NCI-H2171 (cell line): ENCODE data around the gene POU5F1.
A peak's percentile ranks its signal among the peaks of the same experiment; 100 is the strongest.
"Not testable (repeated sequence)": the region's sequence is repeated elsewhere in the genome, so short reads cannot be mapped to it uniquely, and the experiment has no call there.

Experiments
- DNase-seq: peaks from one replicate; lab custom pipeline; 2025; lab: John Stamatoyannopoulos, UW

POU5F1 gene

DNA sequence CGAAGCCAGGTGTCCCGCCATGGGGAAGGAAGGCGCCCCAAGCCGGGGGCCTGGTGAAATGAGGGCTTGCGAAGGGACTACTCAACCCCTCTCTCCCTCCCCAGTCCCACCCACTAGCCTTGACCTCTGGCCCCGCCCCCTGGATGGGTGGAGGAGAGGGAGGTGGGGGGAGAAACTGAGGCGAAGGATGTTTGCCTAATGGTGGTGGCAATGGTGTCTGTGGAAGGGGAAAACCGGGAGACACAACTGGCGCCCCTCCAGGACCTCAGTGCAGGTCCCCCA lies at the start of gene POU5F1:
TSS of gene POU5F1 (minus strand) at position 83 of the 282 bp plus-strand sequence. CDS start at position 21, 62 bp downstream.
- no peak for DNase-seq

DNA sequence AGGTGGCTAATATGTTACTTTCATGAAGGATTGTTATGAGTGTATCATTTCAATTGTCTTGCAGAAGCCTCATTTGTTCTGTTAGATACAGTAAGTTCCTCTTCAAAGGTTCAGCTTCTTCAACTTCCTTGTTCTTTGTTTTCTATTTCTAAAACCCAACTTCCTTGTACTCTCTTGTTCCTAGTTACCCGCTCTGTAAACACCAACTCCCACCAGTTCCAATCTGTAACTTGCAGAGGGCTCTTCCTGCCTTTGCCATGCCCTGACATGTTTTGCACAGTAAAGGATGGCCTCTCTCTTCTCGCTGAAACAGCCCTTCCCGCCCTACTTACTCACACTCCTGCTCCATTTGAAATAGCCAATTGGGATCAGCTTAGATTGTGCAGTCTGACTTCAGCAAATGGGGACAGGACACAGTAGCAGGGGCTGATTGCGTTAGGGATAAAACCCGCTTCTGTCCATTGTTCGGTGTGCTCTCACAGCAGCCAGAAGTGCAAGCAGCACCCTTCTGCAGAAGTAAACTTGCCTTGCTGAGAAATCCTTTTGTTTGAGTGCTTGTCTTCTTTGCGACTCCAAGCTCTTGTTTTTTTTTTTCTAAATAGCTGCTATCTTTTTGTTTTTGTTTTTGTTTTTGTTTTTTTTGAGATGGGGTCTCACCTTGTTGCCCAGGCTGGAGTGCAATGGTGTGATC lies 45.9 kb upstream of the POU5F1 start:
- no peak for DNase-seq

DNA sequence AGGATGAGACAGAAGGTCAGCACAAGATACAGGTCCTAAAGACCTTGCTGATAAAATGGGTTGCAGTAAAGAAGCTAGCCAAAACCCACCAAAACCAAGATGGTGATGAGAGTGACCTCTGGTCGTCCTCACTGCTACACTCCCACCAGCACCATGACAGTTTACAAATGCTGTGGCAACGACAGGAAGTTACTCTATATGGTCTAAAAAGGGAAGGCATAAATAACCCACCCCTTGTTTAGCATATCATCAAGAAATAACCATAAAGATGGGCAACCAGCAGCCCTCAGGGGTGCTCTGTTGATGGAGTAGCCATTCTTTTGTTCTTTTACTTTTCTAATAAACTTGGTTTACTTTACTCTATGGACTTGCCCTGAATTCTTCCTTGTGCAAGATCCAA lies 44.7 kb upstream of the POU5F1 start:
- not testable (repeated sequence) for DNase-seq

DNA sequence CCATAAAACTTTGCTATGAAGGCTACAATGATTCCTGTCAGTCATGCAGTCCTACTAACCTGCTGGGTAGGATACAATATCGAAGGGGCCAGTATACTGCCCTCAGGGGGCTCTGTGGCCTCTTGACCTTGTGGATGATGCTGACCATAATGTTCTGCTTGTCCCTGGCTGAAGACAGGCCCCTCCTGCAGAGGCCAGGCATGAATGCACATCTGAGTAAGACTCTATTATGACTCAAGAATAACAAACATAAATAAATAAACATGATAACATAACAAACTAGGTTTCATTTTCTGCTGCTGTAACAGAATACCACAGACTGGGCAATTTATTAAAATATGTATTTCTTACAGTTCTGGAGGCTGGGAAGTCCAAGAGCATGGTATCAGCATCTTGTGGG lies 44.0 kb upstream of the POU5F1 start:
- no peak for DNase-seq

DNA sequence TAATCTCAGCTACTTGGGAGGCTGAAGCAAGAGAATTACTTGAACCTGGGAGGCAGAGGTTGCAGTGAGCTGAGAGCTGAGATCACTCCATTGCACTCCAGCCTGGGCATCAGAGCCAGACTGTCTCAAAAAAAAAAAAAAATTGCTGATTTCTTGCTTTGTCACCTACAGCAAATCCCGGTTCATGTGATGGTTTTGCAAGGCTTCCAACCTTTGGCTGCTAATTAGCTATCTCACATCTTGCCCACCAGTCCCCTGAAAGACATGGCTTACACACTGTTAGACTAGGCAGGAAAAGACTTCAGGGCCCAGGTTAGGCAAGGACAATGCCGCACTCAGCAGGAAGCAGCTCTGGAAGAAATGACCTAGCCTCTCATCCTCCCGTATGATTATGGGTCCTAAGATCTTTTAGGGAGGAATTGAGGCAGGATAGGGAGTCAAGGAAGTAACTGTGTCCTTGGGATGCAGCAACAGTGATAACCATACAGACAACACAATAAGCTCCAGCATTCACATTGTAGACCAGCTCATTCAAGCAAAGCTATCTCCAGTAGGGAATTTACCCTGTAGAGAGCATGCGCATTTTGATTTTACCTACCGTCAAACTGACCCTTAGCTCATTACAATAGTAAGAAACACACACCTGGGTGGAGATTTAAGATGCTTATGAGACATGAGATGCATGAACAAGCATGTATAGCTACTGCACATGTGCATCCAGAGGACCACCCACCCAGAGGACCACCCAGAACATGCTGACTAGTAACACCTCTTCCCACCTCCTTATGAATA lies 40.5 kb upstream of the POU5F1 start:
- no peak for DNase-seq

DNA sequence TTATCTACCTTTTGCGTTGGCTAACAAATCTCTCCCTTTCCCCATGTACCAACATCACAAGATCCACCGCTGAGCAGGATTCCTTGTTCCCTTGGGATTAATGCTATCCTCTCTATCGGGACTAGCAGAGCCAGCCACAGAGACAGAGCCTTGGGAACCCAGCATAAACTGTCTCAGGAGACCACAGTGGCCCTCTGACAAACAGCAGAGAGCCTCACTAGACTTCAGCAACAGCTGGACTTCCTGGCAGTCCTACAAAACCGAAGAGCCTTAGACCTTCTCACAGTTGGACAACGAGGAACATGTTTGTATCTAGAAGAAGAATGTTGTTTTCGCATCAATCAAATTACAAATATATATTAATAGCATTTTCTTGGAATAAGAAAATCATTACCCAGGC lies 39.6 kb upstream of the POU5F1 start:
- DNase-seq: no peak

DNA sequence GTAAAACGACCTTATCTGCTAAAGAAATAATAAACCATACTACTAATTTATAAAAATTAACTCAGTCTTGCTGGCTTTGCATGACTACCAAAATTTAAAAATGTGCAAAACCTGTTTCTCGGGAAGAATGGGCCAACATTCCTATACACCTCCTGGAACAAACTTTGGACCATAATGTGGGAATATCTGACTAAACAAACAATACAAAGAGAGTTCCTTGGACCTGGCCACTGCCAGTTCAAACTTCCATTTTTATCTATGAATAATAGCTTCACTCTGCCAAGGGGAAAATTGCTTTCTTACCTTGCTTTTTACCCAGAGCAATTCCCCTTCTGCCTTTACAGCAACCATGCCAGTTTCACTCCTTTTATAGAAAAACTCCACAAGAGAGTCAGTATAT lies 38.7 kb upstream of the POU5F1 start:
- DNase-seq: no peak

DNA sequence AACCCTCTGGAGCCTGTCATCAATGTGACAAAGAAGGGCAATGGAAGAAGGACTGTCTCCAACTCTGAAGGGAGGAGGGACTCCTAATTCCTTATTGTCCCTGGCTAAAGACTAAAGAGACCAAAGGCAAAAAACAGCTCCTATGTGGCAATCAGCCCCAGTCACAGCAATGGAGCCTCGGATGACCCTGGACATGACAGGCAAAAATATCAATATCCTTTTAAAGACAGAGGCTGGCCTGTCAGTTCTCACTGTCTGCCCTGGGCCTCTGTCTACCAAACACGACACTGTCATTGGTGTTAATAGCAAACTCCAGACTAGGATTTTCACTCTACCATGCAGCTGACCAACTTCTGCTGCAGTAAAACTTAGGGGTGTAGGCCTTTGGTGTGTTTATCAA lies 38.0 kb upstream of the POU5F1 start:
- no peak for DNase-seq

DNA sequence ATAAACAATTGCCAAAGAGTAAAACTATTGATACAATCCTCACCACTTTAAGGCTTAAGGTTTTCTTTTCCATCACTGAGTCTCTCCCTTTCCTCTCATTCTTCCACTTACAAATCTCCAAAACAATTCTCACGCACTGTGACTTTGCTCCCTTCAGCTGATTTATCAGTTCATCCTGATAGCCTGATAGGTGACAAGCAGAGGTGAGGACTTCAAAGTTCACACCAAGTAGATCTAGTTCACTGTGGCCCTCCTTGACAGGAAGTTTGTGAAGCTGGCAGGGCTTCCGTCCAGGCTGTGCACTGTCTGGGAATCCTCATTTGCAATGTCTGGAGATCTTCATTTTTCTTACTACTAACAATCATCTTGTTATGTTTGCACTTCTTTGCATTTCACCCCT lies 35.2 kb upstream of the POU5F1 start:
- no peak for DNase-seq

DNA sequence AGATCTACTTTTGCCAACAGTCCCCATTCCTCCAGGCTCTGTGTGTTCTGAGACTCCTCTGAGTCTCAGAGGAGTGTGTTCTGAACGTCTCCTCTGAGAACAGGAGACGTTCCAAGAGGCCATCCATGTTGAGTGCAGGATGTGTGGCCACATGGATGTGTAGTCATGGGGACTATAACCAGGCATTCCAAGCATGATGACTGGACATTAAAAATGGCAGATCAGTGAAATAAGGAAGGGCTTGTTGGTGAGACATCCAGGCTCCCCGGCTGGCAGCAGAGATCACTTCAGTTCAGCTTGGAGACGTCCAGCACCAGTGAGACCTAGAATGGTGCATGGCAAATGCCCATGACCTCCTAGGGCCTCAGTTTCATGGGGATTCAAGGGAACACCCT lies 34.3 kb upstream of the POU5F1 start:
- no peak for DNase-seq

DNA sequence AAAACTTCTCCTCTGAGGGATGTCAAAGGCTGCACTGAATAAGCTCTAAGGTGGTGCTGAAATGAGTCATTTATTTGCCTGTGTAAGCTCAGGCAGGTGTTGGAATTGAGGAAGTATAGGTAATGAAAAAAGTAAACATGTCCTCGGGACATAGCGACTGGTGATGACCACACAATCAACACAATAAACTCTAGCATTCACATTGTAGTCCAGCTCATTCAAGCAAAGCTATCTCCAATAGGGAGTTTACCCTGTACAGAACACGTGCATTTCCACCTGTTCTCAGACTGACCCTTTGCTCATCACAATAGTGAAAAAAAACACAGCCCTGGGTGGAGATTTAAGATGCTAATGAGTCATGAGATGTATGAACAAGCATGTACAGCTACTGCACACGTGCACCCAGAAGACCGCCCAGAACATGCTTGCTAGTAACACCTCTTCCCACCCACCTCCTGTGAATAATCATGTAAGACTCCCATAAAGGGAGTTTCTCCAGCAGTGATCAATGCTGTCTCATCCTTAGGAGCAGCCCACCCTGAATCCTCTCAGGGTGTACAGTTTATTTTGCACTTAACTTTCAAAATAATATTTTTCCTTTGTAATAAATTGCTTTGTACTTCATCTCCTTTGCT lies 33.0 kb upstream of the POU5F1 start:
- DNase-seq: peak; percentile 1

DNA sequence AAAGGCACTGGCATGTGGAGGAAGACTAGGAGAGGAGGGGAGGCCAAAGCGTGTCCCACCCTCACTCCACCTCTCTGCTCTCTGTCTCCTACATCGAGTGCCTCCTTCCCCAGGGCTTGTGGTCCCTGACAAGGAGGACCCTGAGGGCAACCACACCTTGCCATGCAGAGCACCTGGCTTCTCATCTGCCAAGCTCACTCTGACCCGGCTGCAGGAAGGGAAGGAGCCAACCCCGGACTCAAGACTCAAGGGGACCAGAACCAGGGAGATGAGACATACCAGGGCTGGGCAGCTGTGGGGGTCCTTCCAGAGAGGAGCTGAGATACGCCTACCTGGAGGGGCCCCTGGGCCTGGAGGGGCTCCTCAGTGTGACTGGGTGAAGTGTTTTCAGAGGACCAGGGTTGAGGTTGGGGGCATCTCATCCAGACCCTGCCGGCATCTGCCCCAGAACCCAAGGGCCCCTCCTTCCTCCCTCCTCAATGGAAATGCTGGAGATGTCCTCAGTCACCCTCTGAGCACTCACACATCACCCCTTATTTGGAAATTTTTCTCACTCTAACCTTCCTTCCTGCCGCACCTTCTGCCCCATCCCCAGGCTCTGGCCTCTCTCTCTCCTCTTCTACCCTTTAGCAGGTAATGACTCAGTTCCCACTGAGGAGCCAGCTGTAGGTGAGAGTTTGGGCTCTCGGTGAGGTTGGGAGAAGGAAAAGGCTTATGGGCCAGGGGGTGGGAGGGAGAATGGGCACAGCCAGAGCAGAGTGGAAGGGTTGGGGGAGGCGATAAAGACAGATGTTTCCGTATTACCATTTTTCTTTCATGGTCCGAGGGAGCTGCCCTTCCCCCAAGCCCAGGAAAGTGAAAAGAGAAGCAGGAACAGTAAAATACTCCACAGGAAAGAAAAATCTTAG lies 32.0 kb upstream of the POU5F1 start:
- no peak for DNase-seq

DNA sequence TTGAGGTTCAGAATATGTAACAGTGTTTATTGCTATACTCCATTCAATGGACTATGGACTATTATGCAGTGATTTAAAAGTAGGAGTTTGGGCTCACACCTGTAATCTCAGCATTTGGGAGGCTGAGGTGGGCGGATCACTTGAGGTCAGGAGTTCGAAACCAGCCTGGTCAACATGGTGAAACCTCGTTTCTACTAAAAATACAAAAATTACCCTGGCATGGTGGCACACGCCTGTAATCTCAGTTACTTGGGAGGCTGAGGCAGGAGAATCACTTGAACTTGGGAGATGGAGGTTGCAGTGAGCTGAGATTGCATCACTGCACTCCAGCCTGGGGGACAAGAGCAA lies 28.6 kb upstream of the POU5F1 start:
- DNase-seq: not testable (repeated sequence)

DNA sequence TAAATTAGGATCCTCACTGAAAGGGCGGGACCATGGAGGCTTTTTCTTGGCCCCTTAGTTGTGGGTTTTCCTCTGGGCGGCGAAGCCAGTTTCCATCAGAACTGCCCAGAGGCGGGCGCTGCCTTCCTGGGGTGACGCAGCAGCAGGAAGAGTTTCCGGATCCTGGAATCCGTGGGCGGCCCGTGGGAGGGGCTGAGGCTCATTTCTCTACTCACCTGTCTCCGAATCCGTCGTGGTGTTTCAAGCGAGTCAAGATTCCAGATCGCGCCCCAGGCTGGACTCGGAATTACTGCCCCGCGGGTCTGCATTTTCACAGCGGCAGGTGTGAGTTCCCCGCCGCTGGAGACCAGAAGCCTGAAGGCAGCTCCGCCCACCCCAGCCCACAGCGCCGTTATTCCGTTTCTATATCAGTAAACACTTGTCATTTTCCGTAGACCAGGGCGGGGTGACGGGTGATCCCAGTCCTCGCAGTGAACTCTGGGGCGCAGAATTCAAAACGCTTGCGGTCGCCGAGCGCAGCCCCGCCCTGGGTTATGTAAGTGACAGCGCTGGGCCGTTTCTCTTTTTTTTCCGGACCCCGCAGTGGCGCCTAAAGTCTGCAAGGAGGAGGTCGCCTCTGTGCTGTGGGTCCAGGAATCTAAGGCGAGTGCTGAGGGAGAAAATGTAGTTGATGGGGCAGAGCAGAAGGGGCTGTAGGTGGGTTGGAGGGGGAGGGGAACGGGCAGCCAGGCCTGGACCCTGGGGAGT lies 27.2 kb upstream of the POU5F1 start:
- DNase-seq: peak; percentile 78

DNA sequence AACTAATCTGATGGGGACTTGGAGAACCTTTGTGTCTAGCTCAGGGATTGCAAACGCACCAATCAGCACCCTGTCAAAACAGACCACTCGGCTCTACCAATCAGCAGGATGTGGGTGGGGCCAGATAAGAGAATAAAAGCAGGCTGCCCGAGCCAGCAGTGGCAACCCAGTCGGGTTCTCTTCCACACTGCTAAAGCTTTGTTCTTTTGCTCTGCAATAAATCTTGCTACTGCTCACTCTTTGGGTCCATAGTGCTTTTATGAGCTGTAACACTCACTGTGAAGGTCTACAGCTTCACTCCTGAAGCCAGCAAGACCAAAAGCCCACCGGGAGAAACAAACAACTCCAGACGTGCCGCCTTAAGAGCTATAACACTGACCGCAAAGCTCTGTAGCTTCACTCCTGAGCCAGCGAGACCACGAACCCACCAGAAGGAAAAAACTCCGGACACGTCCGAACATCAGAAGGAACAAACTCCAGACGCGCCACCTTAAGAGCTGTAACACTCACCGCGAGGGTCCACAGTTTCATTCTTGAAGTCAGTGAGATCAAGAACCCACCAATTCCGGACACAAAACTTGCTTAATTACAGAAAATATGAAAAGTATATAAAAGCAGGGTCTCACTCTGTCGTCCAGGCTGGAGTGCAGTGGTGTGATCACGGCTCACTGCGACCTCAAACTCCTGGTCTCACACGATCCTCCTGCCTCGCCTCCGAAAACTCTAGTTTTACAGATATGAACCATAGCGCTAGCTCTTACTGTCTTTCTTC lies 26.0 kb upstream of the POU5F1 start:
- not testable (repeated sequence) for DNase-seq

DNA sequence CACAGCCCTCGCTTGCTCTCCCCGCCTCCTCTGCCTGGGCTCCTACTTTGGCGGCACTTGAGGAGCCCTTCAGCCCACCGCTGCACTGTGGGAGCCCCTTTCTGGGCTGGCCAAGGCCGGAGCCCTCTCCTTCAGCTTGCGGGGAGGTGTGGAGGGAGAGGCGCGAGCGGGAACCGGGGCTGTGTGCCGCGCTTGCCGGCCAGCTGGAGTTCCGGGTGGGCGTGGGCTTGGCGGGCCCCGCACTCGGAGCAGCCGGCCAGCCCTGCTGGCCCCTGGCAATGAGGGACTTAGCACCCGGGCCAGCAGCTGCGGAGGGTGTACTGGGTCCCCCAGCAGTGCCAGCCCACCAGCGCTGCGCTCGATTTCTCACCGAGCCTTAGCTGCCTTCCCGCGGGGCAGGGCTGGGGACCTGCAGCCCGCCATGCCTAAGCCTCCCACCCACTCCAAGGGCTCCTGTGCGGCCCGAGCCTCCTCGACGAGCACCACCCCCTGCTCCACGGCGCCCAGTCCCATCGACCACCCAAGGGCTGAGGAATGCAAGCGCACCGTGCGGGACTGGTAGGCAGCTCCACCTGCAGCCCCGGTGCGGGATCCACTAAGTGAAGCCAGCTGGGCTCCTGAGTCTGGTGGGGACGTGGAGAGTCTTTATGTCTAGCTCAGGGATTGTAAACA lies 25.0 kb upstream of the POU5F1 start:
- not testable (repeated sequence) for DNase-seq

DNA sequence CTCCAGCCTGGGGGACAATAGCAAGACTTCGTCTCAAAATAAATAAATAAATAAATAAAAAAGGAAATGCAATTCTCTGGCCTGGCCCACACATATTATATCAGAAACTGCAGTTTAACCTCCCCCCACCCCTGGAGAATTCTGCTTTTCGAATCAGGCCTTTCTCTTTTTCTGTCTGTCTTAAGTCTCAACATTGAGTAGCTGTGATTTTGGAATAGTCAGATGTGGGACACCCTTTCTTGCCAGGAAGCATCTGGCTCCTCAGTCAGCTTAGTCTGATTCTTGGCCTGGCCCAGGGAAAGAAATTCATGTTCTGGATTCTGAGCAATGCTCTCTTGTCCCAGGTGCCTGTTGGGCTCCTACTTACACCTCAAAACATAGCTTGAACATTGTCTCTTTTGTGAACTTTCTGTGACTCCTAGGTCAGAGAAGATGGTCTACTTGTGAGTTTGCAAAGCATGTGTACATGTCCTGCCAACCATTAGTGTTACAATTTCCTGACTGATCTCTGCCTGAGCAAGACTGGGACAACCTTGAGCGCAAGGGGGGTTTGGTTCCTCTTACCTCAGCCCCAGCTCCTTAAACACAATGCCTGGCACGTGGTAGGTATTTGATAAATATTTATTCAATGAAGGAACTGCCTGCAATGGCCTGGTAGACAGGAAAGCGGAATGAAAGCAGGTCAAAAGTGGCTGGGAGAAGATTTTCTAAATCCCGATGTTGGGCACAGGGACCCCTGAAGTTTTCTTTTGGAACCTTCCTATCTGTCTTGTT lies 23.8 kb upstream of the POU5F1 start:
- DNase-seq: no peak

DNA sequence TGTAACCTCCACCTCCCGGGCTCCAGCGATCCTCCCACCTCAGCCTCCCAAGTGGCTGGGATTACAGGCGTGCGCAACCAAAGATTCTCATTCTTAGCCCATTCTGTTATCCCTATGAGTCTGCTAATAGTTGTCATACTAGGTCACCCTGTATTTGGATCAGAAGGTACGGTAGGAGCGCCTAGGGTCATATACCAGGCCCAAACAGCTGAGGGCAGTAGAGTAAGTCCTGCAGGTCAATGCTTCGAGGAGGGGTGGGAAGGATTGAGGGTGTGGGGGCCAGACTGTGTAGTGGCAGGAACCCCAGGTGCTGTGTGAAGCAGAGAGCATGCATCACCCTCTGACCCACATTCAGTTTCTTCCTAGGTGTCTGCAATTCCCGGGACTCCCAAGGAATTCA lies 22.7 kb upstream of the POU5F1 start:
- DNase-seq: no peak

DNA sequence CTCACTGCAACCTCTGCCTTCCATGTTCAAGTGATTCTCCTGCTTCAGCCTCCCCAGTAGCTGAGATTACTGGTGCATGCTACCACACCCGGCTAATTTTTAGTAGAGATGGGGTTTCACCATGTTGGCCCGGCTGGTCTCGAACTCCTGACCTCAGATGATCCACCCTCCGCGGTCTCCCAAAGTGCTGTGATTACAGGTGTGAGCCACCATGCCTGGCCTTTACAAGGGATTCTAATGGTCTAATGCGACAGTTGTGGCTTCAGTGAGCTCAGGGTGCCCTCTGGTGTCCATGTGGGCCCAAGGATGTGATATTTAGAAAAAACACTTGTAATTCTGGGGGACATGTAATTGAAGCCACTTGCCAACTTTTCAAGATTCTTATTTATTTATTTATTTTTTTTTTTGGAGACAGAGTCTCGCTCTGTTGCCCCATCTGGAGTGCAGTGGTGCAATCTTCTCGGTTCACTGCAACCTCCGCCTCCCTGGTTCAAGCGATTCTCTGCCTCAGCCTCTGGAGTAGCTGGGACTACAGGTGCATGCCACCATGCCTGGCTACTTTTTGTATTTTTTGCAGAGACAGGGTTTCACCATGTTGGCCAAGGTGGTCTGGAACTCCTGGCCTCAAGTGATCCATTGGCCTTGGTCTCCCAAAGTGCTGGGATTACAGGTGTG lies 22.1 kb upstream of the POU5F1 start:
- DNase-seq: peak; percentile 7
